K562 (cell line): ENCODE measurements around the gene TIMP2. TPM values are rescaled to one million over a fixed set of nuclear protein-coding genes. Genes with fewer than 3 reads are reported as not detected.

Source experiments
- ATAC-seq: fragments of 200-7000 bp; cut with Tn5 transposase; 3 replicates; pipeline ENCODE4 v1.9.1; 2020; ENCODE audit warnings: moderate library complexity
- BruUV-seq: library from RNA; stranded (reverse); fragments of 400-500 nt; replicated peaks from 2 replicates; lab custom pipeline; 2021; lab: Mats Ljungman, UMichigan
- CTCF ChIA-PET: fragments of 300-600 bp; formaldehyde crosslinking; extraction: SDS; loops from one replicate; lab custom pipeline; 2021; ENCODE audit warnings: low intra/inter-chr PET ratio; lab: Yijun Ruan, JAX
- POLR2A ChIA-PET: fragments of 300-600, 350-650 bp; sonication (Branson Sonifier 250); formaldehyde crosslinking; extraction: SDS; loops from one replicate; lab custom pipeline; 2021; ENCODE audit warnings: antibody characterized with exemption, inconsistent platforms; lab: Yijun Ruan, JAX
- DNase-seq, 4 experiments: peaks; one replicate each; pipeline versions ENCODE4 v3.0.0 to v3.0.0-alpha.2; 2011 to 2018; ENCODE audit warnings: low spot score in 3 of 4, mixed read lengths in 3 of 4; ENCODE audit errors: extremely low read depth in 1 of 4
- FAIRE-seq: peaks from 2 replicates; lab custom pipeline; 2011; peaks lifted over from hg19 to GRCh38; lab: Jason Lieb, UNC
- H2AFZ ChIP-seq: 2 replicates; pipeline ENCODE4 v1.6.0; 2011; ENCODE audit warnings: low read depth, low read length, control low read depth, inconsistent platforms
- H3K27ac ChIP-seq: fragments of 200-600 bp; 3 replicates; pipeline ENCODE4 v1.8.0; 2011; ENCODE audit warnings: low read depth, mild to moderate bottlenecking, control low read depth, inconsistent platforms, low read length, moderate library complexity, mixed read lengths; ENCODE audit errors: extremely low read depth
- H3K27me3 ChIP-seq, 2 experiments: fragments of 300-600 bp in 1 of 2; 2 replicates in 1 of 2; 3 replicates in 1 of 2; pipeline versions ENCODE4 v1.6.0 to v1.8.0; 2011; ENCODE audit warnings: inconsistent platforms in 2 of 2, low read length in 2 of 2, mild to moderate bottlenecking in 1 of 2, mixed read lengths in 1 of 2, moderate library complexity in 1 of 2; ENCODE audit not compliant: control insufficient read depth in 2 of 2, insufficient read depth in 2 of 2
- H3K36me3 ChIP-seq: fragments of 300-600 bp; 3 replicates; pipeline ENCODE4 v1.8.0; 2011; ENCODE audit warnings: mild to moderate bottlenecking, low read length, inconsistent platforms; ENCODE audit not compliant: control insufficient read depth, insufficient read depth
- H3K4me1 ChIP-seq, 2 experiments: fragments of 200-600 bp in 1 of 2; replicated peaks in 1 of 2; 2 replicates in 1 of 2; 3 replicates in 1 of 2; pipeline versions ENCODE4 v1.5.1 to v1.8.0; 2011; ENCODE audit warnings: inconsistent platforms in 2 of 2, low read length in 2 of 2, mild to moderate bottlenecking in 1 of 2, mixed read lengths in 1 of 2, moderate library complexity in 1 of 2; ENCODE audit not compliant: control insufficient read depth in 2 of 2, insufficient read depth in 2 of 2
- H3K4me2 ChIP-seq: 2 replicates; pipeline ENCODE4 v1.6.1; 2011; ENCODE audit warnings: low read length, control low read depth, inconsistent platforms, mixed read lengths; ENCODE audit not compliant: insufficient read depth
- H3K4me3 ChIP-seq: fragments of 200-600 bp; sonication (generic), shearing (Covaris generic); 2 replicates; pipeline ENCODE4 v1.5.1; 2016; ENCODE audit warnings: control low read depth, inconsistent platforms
- H3K79me2 ChIP-seq: fragments of 200-600 bp; 3 replicates; pipeline ENCODE4 v1.8.0; 2011; ENCODE audit warnings: low read length, inconsistent platforms; ENCODE audit not compliant: control insufficient read depth, insufficient read depth
- H3K9ac ChIP-seq, 2 experiments: 2 replicates each; pipeline versions ENCODE4 v1.6.0 to v1.6.1; 2011; ENCODE audit warnings: low read depth in 2 of 2, low read length in 2 of 2, control low read depth in 1 of 2, inconsistent platforms in 1 of 2, mild to moderate bottlenecking in 1 of 2, mixed read lengths in 1 of 2; ENCODE audit not compliant: insufficient read depth in 1 of 2
- H3K9me1 ChIP-seq: one replicate; pipeline ENCODE4 v1.6.0; 2011; ENCODE audit warnings: inconsistent platforms, mild to moderate bottlenecking, low read length, moderate library complexity; ENCODE audit not compliant: control insufficient read depth, insufficient read depth
- H3K9me3 ChIP-seq: replicated peaks from 2 replicates; pipeline ENCODE4 v1.5.1; 2011; ENCODE audit warnings: low read depth, low read length, inconsistent platforms; ENCODE audit not compliant: control insufficient read depth, insufficient read depth
- H4K20me1 ChIP-seq: replicated peaks from 2 replicates; pipeline ENCODE4 v1.6.1; 2011; ENCODE audit warnings: low read length, inconsistent platforms, mixed read lengths; ENCODE audit not compliant: control insufficient read depth, insufficient read depth
- ATF1 ChIP-seq, 2 experiments: fragments of 450-650 bp in 1 of 2; IDR thresholded peaks; 2 replicates each; pipeline ENCODE4 v1.6.1; 2016; ENCODE audit warnings: missing compliant biosample characterization in 1 of 2, missing genetic modification characterization in 1 of 2
- CTBP1 ChIP-seq: fragments of 450-650 bp; IDR thresholded peaks from 2 replicates; pipeline ENCODE4 v1.6.1; 2016; ENCODE audit warnings: borderline replicate concordance
- MAFG ChIP-seq: fragments of 450-650 bp; conservative IDR thresholded peaks from 2 replicates; pipeline ENCODE4 v1.6.1; 2016; ENCODE audit warnings: missing genetic modification characterization, missing compliant biosample characterization
- MTA1 ChIP-seq: fragments of 450-650 bp; IDR thresholded peaks from 2 replicates; pipeline ENCODE4 v1.6.1; 2017; ENCODE audit warnings: borderline replicate concordance
- NFE2 ChIP-seq: IDR thresholded peaks from 2 replicates; pipeline ENCODE4 v1.6.1; 2014; ENCODE audit warnings: antibody characterized with exemption, low read depth
- NR2C2 ChIP-seq, 2 experiments: fragments of 200-800 bp in 1 of 2; sonication (Bioruptor generic) in 1 of 2; sonication (generic) in 1 of 2; formaldehyde crosslinking in 1 of 2; IDR thresholded peaks; 2 replicates each; pipeline versions ENCODE4 v1.6.1 to v1.8.0; 2016 to 2022; ENCODE audit warnings: mild to moderate bottlenecking in 1 of 2, missing compliant biosample characterization in 1 of 2, missing genetic modification characterization in 1 of 2, missing genetic modification reagents in 1 of 2
- RCOR1 ChIP-seq, 2 experiments: IDR thresholded peaks; 2 replicates each; pipeline ENCODE4 v1.6.1; 2012; ENCODE audit warnings: low read depth in 2 of 2, low read length in 2 of 2, borderline replicate concordance in 1 of 2, improper control_type of control experiment in 1 of 2
- SMARCA4 ChIP-seq: fragments of 450-650 bp; IDR thresholded peaks from 2 replicates; pipeline ENCODE4 v1.6.1; 2016
- SOX6 ChIP-seq: fragments of 450-650 bp; IDR thresholded peaks from 2 replicates; pipeline ENCODE4 v1.6.1; 2014; ENCODE audit warnings: mild to moderate bottlenecking
- SRSF3 ChIP-seq: fragments of 200-400 bp; formaldehyde crosslinking; IDR thresholded peaks from 2 replicates; pipeline ENCODE4 v1.6.1; 2016; ENCODE audit warnings: mild to moderate bottlenecking, low read length, moderate library complexity; ENCODE audit not compliant: insufficient read depth
- ZFX ChIP-seq: sonication (generic); formaldehyde crosslinking; IDR thresholded peaks from 2 replicates; pipeline ENCODE4 v1.8.0; 2022; ENCODE audit warnings: mild to moderate bottlenecking, missing genetic modification reagents, moderate library complexity
- WGBS: fragments of 100-300 bp; shearing (Covaris generic); methylation state at CpG from one replicate; pipeline ENCODE4 v1.1.6; 2016; ENCODE audit warnings: low coverage, mixed read lengths; ENCODE audit not compliant: insufficient coverage; ENCODE audit errors: missing lambda C conversion rate; 5-methylcytosine and 5-hydroxymethylcytosine counted together
- in situ Hi-C: fragments of 300-500 bp; cut with MboI; formaldehyde crosslinking; loops from 4 replicates; pipeline ENCODE4 v1.15.0; 2018; ENCODE audit warnings: inconsistent platforms, mixed read lengths
- intact Hi-C: fragments of 100-400 bp; cut with micrococcal nuclease; formaldehyde crosslinking; loops from 2 replicates; pipeline ENCODE4 v1.14.2; 2022
- polyA plus RNA-seq, 8 experiments: library from polyadenylated mRNA; depleted of rRNA in 4 of 8; stranded (reverse) in 5 of 8; unstranded in 3 of 8; fragments of >200 nt; fragmentation: Nextera tagmentation in 2 of 8; fragmentation: Illumina TruSeq in 1 of 8; extraction: Ambion mirVana in 2 of 8; extraction: Trizol in 1 of 8; gene quantifications; 2 replicates each; pipeline versions ENCODE4 v1.2.1 to v1.2.3, GENCODE V29; 2011 to 2014; ENCODE audit warnings: inconsistent platforms in 1 of 8, missing spikeins in 1 of 8
- total RNA-seq, 7 experiments: library from RNA; depleted of rRNA in 6 of 7; stranded (reverse); fragments of >200 nt in 6 of 7; fragmentation: Illumina TruSeq in 2 of 7; extraction: Trizol in 2 of 7; gene quantifications; 2 replicates each; pipeline versions ENCODE4 v1.2.1 to v1.2.3, GENCODE V29; 2011 to 2021; ENCODE audit warnings: low replicate concordance in 1 of 7
- TF ChIP-seq, protein P1 (sequence below), 2 experiments: fragments of 450-650 bp in 1 of 2; sonication (generic) in 1 of 2; formaldehyde crosslinking in 1 of 2; IDR thresholded peaks in 1 of 2; conservative IDR thresholded peaks in 1 of 2; 2 replicates each; pipeline versions ENCODE4 v1.6.1 to v1.8.1; 2016 to 2023; ENCODE audit warnings: mild to moderate bottlenecking in 2 of 2, moderate library complexity in 2 of 2, inconsistent platforms in 1 of 2, missing genetic modification reagents in 1 of 2
- TF ChIP-seq, protein P2 (sequence below): fragments of 200-800 bp; sonication (Bioruptor generic); IDR thresholded peaks from 2 replicates; pipeline ENCODE4 v1.6.1; 2017; ENCODE audit warnings: missing genetic modification characterization, missing compliant biosample characterization
- TF ChIP-seq, protein P3 (sequence below), 2 experiments: fragments of 450-650 bp; IDR thresholded peaks; 2 replicates each; pipeline ENCODE4 v1.6.1; 2018; ENCODE audit warnings: mild to moderate bottlenecking in 2 of 2, low read depth in 1 of 2; ENCODE audit not compliant: partially characterized antibody in 2 of 2

Gene TIMP2
- total and polyA plus RNA-seq, 9 of the 15 experiments (the other 6 are each of a cell fraction or from before 2014, with no cell fraction given) = 0.55 TPM; not detected in 8

DNA sequence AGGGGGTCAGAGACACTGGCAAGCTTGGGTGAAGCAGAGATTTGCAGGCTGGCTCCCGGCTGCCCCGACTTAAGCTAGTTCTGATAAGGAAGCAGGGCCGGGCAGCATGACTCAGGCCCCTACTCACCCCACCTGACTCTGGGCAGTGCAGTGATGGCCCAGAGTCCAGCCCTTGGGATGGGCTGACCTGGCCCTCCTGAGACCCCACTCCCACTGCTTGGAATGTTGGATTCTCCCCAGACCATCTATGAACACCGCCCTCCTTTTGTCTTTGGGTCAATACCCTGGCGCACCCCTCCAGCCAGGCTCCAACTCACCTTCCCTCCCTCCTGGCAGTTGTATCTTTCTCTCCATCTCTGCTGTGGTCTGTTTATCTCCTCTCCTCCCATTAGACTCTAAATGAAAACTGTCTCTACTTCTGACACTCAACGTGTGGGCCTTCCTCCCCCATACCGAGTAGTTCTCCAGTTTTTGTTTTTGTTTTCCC, 33.5 kb upstream of the TIMP2 start:
- DNase-seq = peak in 3 of 4 experiments; percentile 33 to 41 (median 37)
- no TSS peak for BruUV-seq
- ChIA-PET POLR2A (interaction anchor here (0.6 to 2.0 kb wide), 2 partner anchors 10 to 13 kb away, joined by 4 to 6 read pairs; no protein-coding TSS in a partner anchor), CTCF (no interaction called here)
- intact Hi-C loops (no loop called here), in situ Hi-C loops (no loop called here)
- no peak for FAIRE-seq
- Histone ChIP-seq H3K4me1 (peaks cover 5 to 7% of the 10 kb centered on the region in 2 experiments; a peak in 4 of 5 replicates), H2AFZ (no peak overlapping the region), H3K27ac (no peak overlapping the region), H3K79me2 (no peaks in the 10 kb centered on the region), H3K36me3 (no peaks in the 10 kb centered on the region), H3K27me3 (peaks cover 43 to 87% of the 10 kb centered on the region in 2 experiments), H3K9me3 (no peaks in the 10 kb centered on the region), H3K9ac (no peak overlapping the region), H3K4me2 (no peak overlapping the region), H3K9me1 (no peaks in the 10 kb centered on the region), H4K20me1 (peaks cover 16% of the 10 kb centered on the region), H3K4me3 (no peak overlapping the region)
- WGBS = 11% methylated on average over 7 of the region's 7 CpGs
- ATAC-seq = peak; percentile 67; the same call in 1 of the 3 replicates
- TF ChIP-seq RCOR1 (IDR thresholded peaks at IDR 0.05; ENCODE audit: borderline replicate concordance in 1 of 2, low read depth in 2 of 2, low read length in 2 of 2) (0 out of 4 replicates have a peak, but pooled peaks of 1 of the 2 experiments have one; percentile 15), SRSF3 (no peak), NFE2 (peak; percentile 66), CTBP1 (peak; percentile 74; the same call in 1 of the 2 replicates), SOX6 (0 out of 2 replicates have a peak, but pooled peaks have one; percentile 13), MAFG (tag) (peak; percentile 54), ATF1 (CRISPR knock-in tag; IDR thresholded peaks at IDR 0.05) (no peak), ATF1 (tag; IDR thresholded peaks at IDR 0.05) (0 out of 2 replicates have a peak, but pooled peaks have one; percentile 15), NR2C2 (CRISPR knock-in tag; IDR thresholded peaks at IDR 0.05) (no peak), NR2C2 (tag; IDR thresholded peaks at IDR 0.05) (0 out of 2 replicates have a peak, but pooled peaks have one; percentile 38), SMARCA4 (peak; percentile 42; the same call in 1 of the 2 replicates), ZFX (0 out of 2 replicates have a peak, but pooled peaks have one; percentile 21), MTA1 (peak; percentile 75; the same call in 1 of the 2 replicates)
- TF ChIP-seq, protein P1, sequence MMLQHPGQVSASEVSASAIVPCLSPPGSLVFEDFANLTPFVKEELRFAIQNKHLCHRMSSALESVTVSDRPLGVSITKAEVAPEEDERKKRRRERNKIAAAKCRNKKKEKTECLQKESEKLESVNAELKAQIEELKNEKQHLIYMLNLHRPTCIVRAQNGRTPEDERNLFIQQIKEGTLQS (IDR thresholded peaks at IDR 0.05) = peak; percentile 55
- TF ChIP-seq, protein P1 (CRISPR knock-in tag; conservative IDR thresholded peaks at IDR 0.05) = no peak
- TF ChIP-seq, protein P2, sequence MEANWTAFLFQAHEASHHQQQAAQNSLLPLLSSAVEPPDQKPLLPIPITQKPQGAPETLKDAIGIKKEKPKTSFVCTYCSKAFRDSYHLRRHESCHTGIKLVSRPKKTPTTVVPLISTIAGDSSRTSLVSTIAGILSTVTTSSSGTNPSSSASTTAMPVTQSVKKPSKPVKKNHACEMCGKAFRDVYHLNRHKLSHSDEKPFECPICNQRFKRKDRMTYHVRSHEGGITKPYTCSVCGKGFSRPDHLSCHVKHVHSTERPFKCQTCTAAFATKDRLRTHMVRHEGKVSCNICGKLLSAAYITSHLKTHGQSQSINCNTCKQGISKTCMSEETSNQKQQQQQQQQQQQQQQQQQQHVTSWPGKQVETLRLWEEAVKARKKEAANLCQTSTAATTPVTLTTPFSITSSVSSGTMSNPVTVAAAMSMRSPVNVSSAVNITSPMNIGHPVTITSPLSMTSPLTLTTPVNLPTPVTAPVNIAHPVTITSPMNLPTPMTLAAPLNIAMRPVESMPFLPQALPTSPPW = peak; percentile 60; the same call in 1 of the 2 replicates
- TF ChIP-seq, protein P3, sequence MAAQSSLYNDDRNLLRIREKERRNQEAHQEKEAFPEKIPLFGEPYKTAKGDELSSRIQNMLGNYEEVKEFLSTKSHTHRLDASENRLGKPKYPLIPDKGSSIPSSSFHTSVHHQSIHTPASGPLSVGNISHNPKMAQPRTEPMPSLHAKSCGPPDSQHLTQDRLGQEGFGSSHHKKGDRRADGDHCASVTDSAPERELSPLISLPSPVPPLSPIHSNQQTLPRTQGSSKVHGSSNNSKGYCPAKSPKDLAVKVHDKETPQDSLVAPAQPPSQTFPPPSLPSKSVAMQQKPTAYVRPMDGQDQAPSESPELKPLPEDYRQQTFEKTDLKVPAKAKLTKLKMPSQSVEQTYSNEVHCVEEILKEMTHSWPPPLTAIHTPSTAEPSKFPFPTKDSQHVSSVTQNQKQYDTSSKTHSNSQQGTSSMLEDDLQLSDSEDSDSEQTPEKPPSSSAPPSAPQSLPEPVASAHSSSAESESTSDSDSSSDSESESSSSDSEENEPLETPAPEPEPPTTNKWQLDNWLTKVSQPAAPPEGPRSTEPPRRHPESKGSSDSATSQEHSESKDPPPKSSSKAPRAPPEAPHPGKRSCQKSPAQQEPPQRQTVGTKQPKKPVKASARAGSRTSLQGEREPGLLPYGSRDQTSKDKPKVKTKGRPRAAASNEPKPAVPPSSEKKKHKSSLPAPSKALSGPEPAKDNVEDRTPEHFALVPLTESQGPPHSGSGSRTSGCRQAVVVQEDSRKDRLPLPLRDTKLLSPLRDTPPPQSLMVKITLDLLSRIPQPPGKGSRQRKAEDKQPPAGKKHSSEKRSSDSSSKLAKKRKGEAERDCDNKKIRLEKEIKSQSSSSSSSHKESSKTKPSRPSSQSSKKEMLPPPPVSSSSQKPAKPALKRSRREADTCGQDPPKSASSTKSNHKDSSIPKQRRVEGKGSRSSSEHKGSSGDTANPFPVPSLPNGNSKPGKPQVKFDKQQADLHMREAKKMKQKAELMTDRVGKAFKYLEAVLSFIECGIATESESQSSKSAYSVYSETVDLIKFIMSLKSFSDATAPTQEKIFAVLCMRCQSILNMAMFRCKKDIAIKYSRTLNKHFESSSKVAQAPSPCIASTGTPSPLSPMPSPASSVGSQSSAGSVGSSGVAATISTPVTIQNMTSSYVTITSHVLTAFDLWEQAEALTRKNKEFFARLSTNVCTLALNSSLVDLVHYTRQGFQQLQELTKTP (IDR thresholded peaks at IDR 0.05; ENCODE audit: low read depth in 1 of 2, partially characterized antibody in 2 of 2) = no peak
